Astrocyte (in vitro differentiated cells and primary cell): ENCODE data around the gene FAM117A. TPM values are rescaled to one million over a fixed set of nuclear protein-coding genes. Genes with fewer than 3 reads are reported as not detected.

Source experiments
- DNase-seq: peaks from one replicate; pipeline ENCODE4 v3.0.0-alpha.2; 2010; ENCODE audit warnings: low read depth
- FAIRE-seq: peaks from 2 replicates; lab custom pipeline; 2011; peaks lifted over from hg19 to GRCh38; lab: Jason Lieb, UNC
- H2AFZ ChIP-seq: 2 replicates; pipeline ENCODE4 v1.6.0; 2012; ENCODE audit warnings: low read depth, low read length, inconsistent platforms
- H3K27ac ChIP-seq: 2 replicates; pipeline ENCODE4 v1.5.1; 2011; ENCODE audit warnings: low read depth, low read length, inconsistent platforms
- H3K27me3 ChIP-seq: 2 replicates; pipeline ENCODE4 v1.6.0; 2011; ENCODE audit warnings: low read length, inconsistent platforms; ENCODE audit not compliant: insufficient read depth
- H3K36me3 ChIP-seq: 2 replicates; pipeline ENCODE4 v1.5.1; 2011; ENCODE audit warnings: low read length, inconsistent platforms; ENCODE audit not compliant: insufficient read depth
- H3K4me1 ChIP-seq: 2 replicates; pipeline ENCODE4 v1.5.1; 2011; ENCODE audit warnings: low read length, inconsistent platforms; ENCODE audit not compliant: insufficient read depth
- H3K4me2 ChIP-seq: 2 replicates; pipeline ENCODE4 v1.6.0; 2012; ENCODE audit warnings: low read length, inconsistent platforms
- H3K4me3 ChIP-seq: 2 replicates; pipeline ENCODE4 v1.5.1; 2011; ENCODE audit warnings: low read depth, mild to moderate bottlenecking, low read length, inconsistent platforms; ENCODE audit not compliant: insufficient read depth
- H3K79me2 ChIP-seq: 2 replicates; pipeline ENCODE4 v1.6.0; 2012; ENCODE audit warnings: mild to moderate bottlenecking, low read length, inconsistent platforms; ENCODE audit not compliant: insufficient read depth
- H3K9ac ChIP-seq: 2 replicates; pipeline ENCODE4 v1.6.0; 2012; ENCODE audit warnings: mild to moderate bottlenecking, low read length, inconsistent platforms
- H3K9me3 ChIP-seq: 2 replicates; pipeline ENCODE4 v1.5.1; 2012; ENCODE audit warnings: low read depth, mild to moderate bottlenecking, low read length, inconsistent platforms; ENCODE audit not compliant: insufficient read depth
- H4K20me1 ChIP-seq: 2 replicates; pipeline ENCODE4 v1.6.0; 2012; ENCODE audit warnings: low read length, inconsistent platforms; ENCODE audit not compliant: insufficient read depth
- H3K27ac Mint-ChIP-seq: one replicate; pipeline ENCODE4 v1.8.0; 2021; ENCODE audit warnings: mild to moderate bottlenecking, mixed read lengths; ENCODE audit not compliant: unreplicated experiment
- H3K27me3 Mint-ChIP-seq: one replicate; pipeline ENCODE4 v1.8.0; 2021; ENCODE audit warnings: low read depth, mixed read lengths; ENCODE audit not compliant: unreplicated experiment
- H3K36me3 Mint-ChIP-seq: one replicate; pipeline ENCODE4 v1.8.0; 2021; ENCODE audit warnings: low read depth, mixed read lengths; ENCODE audit not compliant: unreplicated experiment
- H3K4me1 Mint-ChIP-seq: one replicate; pipeline ENCODE4 v1.8.0; 2021; ENCODE audit warnings: low read depth, mixed read lengths; ENCODE audit not compliant: unreplicated experiment
- H3K4me3 Mint-ChIP-seq: one replicate; pipeline ENCODE4 v1.8.0; 2021; ENCODE audit warnings: mild to moderate bottlenecking, moderate library complexity, mixed read lengths; ENCODE audit not compliant: unreplicated experiment
- H3K9me3 Mint-ChIP-seq: one replicate; pipeline ENCODE4 v1.8.0; 2021; ENCODE audit warnings: mild to moderate bottlenecking, mixed read lengths; ENCODE audit not compliant: unreplicated experiment
- CTCF ChIP-seq: IDR thresholded peaks from 2 replicates; pipeline ENCODE4 v1.5.1; 2011; ENCODE audit warnings: low read depth, mild to moderate bottlenecking, inconsistent platforms, low read length, moderate library complexity; ENCODE audit not compliant: insufficient read depth
- EZH2 ChIP-seq: IDR thresholded peaks from 2 replicates; pipeline ENCODE4 v1.6.1; 2012; ENCODE audit warnings: mild to moderate bottlenecking, low read length, inconsistent platforms; ENCODE audit not compliant: insufficient read depth
- total RNA-seq: library from RNA; stranded (reverse); gene quantifications from 2 replicates; pipeline ENCODE4 v1.2.1, GENCODE V29; 2021

Gene FAM117A
- total RNA-seq, 1 donor from 2014 or later: 8.0 TPM

DNA sequence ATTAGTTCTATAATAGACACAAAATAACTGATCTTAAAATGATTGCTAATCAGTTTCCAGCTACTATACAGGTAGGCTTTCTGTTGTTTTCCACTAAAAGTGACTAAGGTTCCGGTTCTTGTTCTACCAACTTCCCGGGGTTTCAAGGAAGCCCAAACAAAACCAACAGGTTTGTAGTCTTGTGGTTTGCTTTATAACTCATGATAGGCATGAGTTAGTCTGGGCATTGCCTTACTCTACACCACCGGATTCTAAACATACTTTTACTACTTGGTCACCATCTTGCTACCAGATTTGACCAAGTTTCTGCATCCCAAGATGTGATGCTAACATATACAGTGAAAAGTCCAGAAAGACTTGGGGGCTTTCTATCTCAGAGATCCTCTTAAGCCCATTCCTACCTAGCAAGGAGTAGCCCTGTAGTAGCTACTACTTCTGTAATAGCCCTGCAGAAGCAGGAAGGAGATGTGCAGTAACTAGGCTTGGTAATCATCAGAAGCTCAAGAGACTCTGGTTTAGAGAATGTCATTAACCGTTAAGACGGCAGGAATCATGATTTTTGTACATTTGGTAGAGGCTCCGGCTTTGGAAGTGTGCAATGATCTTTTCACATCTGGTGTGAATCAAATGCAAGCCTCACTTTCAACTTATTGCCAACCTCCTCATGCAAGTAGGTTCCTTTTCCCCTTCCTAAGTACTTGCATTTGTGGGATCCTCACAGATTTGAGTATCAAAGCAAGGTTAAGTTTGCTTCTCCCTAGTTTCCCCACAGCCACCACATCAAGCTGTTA lies 1.6 kb downstream of the FAM117A start:
- Histone ChIP-seq H3K36me3 (no peaks in the 10 kb centered on the region), H3K4me2 (peak overlapping the region; percentile 97), H3K4me3 (peak overlapping the region; percentile 76), H3K27ac (no peak overlapping the region), H3K9me3 (no peaks in the 10 kb centered on the region), H3K79me2 (no peaks in the 10 kb centered on the region), H3K27me3 (peaks cover 26% of the 10 kb centered on the region), H2AFZ (no peak overlapping the region), H3K4me1 (peaks cover 10% of the 10 kb centered on the region), H3K9ac (no peak overlapping the region), H4K20me1 (peaks cover 9% of the 10 kb centered on the region)
- peak overlapping the region; percentile 91 for H3K4me3 Mint-ChIP-seq
- DNase-seq (no peak), FAIRE-seq (no peak)
- no peak overlapping the region for H3K27ac Mint-ChIP-seq
- H3K36me3 Mint-ChIP-seq: no peaks in the 10 kb centered on the region
- no peak for TF ChIP-seq CTCF
- no peak for TF ChIP-seq EZH2
- no peaks in the 10 kb centered on the region for H3K4me1 Mint-ChIP-seq
- H3K9me3 Mint-ChIP-seq: no peaks in the 10 kb centered on the region
- peaks cover 2% of the 10 kb centered on the region for H3K27me3 Mint-ChIP-seq

- H3K9ac ChIP-seq: no peak overlapping the region
- FAIRE-seq: no peak
- H3K36me3 Mint-ChIP-seq: no peaks in the 10 kb centered on the region
- H3K4me1 Mint-ChIP-seq: no peaks in the 10 kb centered on the region
- H2AFZ ChIP-seq: no peak overlapping the region
- no peak overlapping the region for H3K4me3 ChIP-seq
- H3K9me3 Mint-ChIP-seq: no peaks in the 10 kb centered on the region
- no peaks in the 10 kb centered on the region for H3K9me3 ChIP-seq
- H3K4me2 ChIP-seq: no peak overlapping the region
- H4K20me1 ChIP-seq: peaks cover 9% of the 10 kb centered on the region
- DNase-seq: no peak
- H3K79me2 ChIP-seq: no peaks in the 10 kb centered on the region
- H3K27me3 ChIP-seq: peaks cover 13% of the 10 kb centered on the region
- H3K4me3 Mint-ChIP-seq: no peak overlapping the region
- no peak overlapping the region for H3K27ac Mint-ChIP-seq
- no peak for TF ChIP-seq EZH2
- TF ChIP-seq CTCF: no peak
- H3K27me3 Mint-ChIP-seq: peaks cover under 1% of the 10 kb centered on the region
- H3K4me1 ChIP-seq: peaks cover 10% of the 10 kb centered on the region
- H3K27ac ChIP-seq: no peak overlapping the region
- no peaks in the 10 kb centered on the region for H3K36me3 ChIP-seq
Measured at GRCh38 chr17:49760932-49761558, 2.9 kb downstream of the FAM117A start.

DNA sequence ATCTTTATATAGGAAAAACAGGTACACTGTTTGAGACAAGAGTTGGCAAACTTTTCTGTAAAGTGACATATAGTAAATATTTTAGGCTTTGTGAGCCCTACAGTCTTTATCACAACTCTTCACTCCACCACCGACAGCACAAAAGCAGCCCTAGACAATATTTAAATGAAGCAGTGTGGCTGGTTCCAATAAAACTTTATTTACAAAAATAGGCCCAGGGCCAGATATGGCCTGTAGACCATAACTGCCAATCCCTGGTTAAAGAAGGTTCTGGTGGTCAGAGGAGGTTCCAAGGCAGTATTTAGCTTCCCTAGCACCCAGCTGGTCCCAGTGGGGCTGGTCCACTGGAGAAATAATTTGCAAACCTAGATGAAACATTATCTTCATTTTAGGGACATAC lies 3.6 kb downstream of the FAM117A start:
- H3K36me3 ChIP-seq: no peaks in the 10 kb centered on the region
- Mint-ChIP-seq H3K36me3 (no peaks in the 10 kb centered on the region), H3K4me3 (no peak overlapping the region), H3K9me3 (no peaks in the 10 kb centered on the region), H3K4me1 (no peaks in the 10 kb centered on the region), H3K27me3 (no peaks in the 10 kb centered on the region), H3K27ac (no peak overlapping the region)
- H3K9ac ChIP-seq: no peak overlapping the region
- peaks cover 10% of the 10 kb centered on the region for H3K4me1 ChIP-seq
- H3K27me3 ChIP-seq: peaks cover 8% of the 10 kb centered on the region
- no peak overlapping the region for H3K27ac ChIP-seq
- TF ChIP-seq EZH2: no peak
- no peak for TF ChIP-seq CTCF
- H3K4me2 ChIP-seq: no peak overlapping the region
- H4K20me1 ChIP-seq: peaks cover 9% of the 10 kb centered on the region
- H3K9me3 ChIP-seq: no peaks in the 10 kb centered on the region
- no peaks in the 10 kb centered on the region for H3K79me2 ChIP-seq
- H2AFZ ChIP-seq: no peak overlapping the region
- no peak overlapping the region for H3K4me3 ChIP-seq
- FAIRE-seq (no peak), DNase-seq (no peak)
